Medulla oblongata (tissue), 1 donor: Measurements from ENCODE around the gene SLCO2A1.

Experiments used
- DNase-seq: peaks from one replicate; pipeline ENCODE4 v3.0.0-alpha.2; 2015; ENCODE audit errors: extremely low spot score

SLCO2A1 gene

GRCh38 chr3:133999891-134000685, 29.6 kb downstream of the SLCO2A1 start:
- DNase-seq: no peak

- no peak for DNase-seq
Measured at GRCh38 chr3:133998691-133999241, 31.0 kb downstream of the SLCO2A1 start.

- no peak for DNase-seq
Measured at GRCh38 chr3:133997871-133998635, 31.7 kb downstream of the SLCO2A1 start.

GRCh38 chr3:133996996-133997395, 32.7 kb downstream of the SLCO2A1 start:
- DNase-seq: no peak

- DNase-seq: no peak
Measured at GRCh38 chr3:133996251-133996661, 33.5 kb downstream of the SLCO2A1 start.

- DNase-seq: no peak
Measured at GRCh38 chr3:133995264-133995663, 34.5 kb downstream of the SLCO2A1 start.

DNA sequence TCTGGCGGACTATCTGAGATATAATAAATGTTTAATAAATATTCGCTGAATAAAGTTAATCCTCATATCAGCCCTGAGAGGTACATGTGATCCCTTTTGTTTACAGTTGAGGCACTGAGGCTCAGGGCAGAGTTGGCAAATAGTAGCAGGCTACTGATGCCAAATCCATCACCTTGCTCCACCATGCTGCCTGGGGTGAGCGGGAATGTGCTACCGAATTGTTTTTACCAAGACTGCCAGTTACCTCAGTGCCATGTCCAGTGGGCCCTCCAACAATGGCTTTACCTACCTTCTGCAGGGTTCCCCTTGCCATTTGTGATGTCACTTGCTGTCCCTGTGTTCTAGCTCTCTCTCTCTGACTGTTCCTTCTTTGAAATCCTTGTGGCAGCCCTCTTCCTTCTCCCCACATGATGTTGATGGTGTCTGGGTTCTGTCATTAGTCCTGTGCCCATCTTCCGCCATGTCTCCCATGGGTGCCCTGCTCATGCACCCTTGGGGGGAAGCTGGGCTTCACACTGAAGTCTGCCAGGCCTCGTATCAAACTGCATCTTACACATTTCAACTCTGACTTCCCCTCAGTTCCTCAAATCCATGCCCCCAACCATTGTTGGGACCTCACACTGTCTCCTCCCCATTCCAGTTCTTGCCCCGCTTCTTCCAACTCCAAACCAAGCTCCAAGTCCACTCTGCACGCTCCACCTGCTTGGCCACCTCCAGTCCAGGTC, 35.4 kb downstream of the SLCO2A1 start:
- DNase-seq: no peak

- no peak for DNase-seq
Measured at GRCh38 chr3:133992951-133993620, 36.6 kb downstream of the SLCO2A1 start.

DNA sequence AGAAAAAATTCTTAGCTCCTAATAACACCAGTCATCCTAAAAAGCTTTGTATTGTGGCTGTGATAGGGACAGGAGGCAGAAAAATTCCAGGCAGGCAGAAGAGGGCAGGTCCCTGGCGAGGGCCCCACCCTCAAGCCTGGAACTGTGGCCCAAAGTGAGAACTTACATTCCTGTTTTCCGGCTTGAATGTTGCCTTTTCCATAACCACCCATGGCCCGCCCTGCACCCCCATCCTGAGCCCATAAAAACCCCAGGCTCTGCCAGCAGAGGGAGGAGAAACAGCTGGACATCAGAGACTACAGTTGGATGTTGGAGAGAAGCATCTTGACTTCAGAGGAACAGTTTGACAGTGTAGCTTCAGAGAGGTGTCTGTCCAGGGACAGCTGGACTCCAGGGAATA, 37.3 kb downstream of the SLCO2A1 start:
- no peak for DNase-seq

DNA sequence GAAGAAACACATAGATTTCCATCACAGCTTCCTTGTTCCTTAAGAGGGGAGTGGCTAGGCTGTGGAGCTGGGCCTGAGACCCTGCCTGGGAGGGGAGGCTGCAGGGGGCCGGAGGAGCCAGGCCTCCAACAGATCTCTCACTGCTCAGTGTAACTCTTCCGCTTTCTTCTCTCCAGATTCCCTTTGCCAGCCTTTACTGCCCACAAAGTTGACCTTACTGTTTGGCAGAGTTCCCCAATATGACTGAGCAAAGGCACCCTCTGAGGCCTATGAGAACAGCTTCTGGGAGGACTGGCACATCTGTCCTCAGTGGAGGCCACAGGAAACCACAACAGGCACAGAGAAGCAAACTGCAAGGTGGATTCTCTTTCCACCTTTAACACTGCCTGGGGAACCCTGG, 38.1 kb downstream of the SLCO2A1 start:
- DNase-seq: no peak

DNA sequence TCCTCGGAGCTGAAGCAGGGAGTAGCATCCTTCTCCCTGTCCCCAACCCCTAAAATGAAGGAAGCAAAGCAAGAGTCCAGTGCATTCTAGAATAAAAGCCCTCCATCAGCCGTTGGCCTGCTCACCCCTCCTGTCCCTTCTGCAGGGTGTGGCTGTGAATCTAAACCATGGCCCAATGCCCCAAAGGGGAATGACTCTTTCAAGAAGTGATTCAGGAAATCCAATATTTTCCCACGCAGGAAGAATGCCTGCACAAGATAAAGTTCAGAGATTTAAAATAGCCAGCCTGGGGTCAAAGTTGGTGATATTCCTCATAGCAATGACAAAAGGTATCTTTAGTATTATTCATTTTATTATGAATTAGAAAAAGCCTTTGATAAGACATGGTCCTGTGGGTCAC, 38.5 kb downstream of the SLCO2A1 start:
- no peak for DNase-seq

GRCh38 chr3:133989936-133990702, 39.6 kb downstream of the SLCO2A1 start:
- no peak for DNase-seq

- DNase-seq: no peak
Measured at GRCh38 chr3:133988631-133989161, 41.0 kb downstream of the SLCO2A1 start.

GRCh38 chr3:133987948-133988484, 41.7 kb downstream of the SLCO2A1 start:
- DNase-seq: no peak

GRCh38 chr3:133987136-133987535, 42.6 kb downstream of the SLCO2A1 start:
- DNase-seq: no peak

- DNase-seq: no peak
Measured at GRCh38 chr3:133986311-133986710, 43.4 kb downstream of the SLCO2A1 start.

- DNase-seq: no peak
Measured at GRCh38 chr3:133984975-133985374, 44.8 kb downstream of the SLCO2A1 start.

DNA sequence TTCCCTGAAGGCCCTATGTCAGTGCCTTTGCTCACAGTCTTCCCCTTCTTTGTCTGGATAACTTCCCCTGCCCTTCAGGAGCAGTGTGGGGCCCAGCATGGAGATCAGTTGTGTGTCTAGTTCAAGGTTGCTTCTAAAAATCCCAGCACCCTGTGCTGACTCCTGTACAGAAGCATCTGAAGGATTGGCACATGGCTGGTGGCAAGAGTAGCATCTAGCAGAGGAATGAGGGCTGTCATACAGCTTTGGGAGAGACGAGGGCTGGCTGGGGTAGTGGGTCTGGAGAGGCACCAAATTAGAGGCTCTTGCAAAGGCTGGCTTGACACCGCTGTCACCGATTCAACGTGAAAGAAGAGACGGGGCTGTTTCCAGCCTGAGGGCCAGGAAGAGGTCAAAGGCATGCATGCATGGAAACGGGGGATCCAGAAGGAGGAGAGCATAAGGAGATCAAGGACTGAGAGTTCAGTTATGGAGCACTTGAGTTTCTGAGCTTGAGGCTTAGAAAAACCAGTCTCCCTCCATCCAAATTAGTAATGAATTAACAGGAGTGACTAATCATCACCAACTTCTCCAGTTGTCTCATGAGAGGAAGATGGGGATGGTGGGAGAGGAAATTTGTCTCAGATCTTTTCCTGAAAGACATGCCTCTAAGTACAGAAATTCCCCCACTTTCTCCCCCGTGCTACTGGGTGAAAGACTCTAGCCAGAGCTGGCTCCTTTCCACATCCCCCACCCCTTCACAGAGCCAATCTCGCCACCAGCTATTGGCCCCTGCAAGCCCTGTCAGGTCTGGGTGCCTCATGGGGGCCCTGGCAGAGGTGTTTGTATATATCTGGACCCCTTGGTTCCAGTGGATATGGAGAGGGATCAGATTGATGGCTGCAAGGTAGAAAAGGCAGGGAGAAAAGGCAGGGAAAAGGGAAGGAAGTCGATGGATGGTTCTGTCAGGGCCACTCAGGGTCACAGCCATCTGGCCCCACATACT, 45.9 kb downstream of the SLCO2A1 start:
- no peak for DNase-seq

- no peak for DNase-seq
Measured at GRCh38 chr3:133983126-133983525, 46.6 kb downstream of the SLCO2A1 start.
